IMR-90 (cell line): ENCODE results near the gene RALGAPB.

ENCODE experiments used
- CTCF ChIP-seq: conservative IDR thresholded peaks from 2 replicates; pipeline ENCODE4 v1.5.1; 2012; ENCODE audit warnings: mild to moderate bottlenecking, low read depth, low read length, improper control_type of control experiment
- ELK1 ChIP-seq: fragments of 150-350 bp; IDR thresholded peaks from 2 replicates; pipeline ENCODE4 v1.6.1; 2016; ENCODE audit warnings: low read depth, mild to moderate bottlenecking, low read length, moderate library complexity, borderline replicate concordance
- MAFK ChIP-seq: IDR thresholded peaks from 2 replicates; pipeline ENCODE4 v1.6.1; 2012; ENCODE audit warnings: low read depth, low read length, improper control_type of control experiment
- RAD21 ChIP-seq: IDR thresholded peaks from 2 replicates; pipeline ENCODE4 v1.6.1; 2012; ENCODE audit warnings: low read length, improper control_type of control experiment

GRCh38 chr20:38545771-38546170 is 73.1 kb downstream of the RALGAPB start:
- no peak for TF ChIP-seq ELK1
- no peak for TF ChIP-seq CTCF
- no peak for TF ChIP-seq RAD21
- no peak for TF ChIP-seq MAFK
